Stomach (tissue), 9 donors: ENCODE data around the gene MRPS33. TPM values are rescaled to one million over a fixed set of nuclear protein-coding genes. Genes with fewer than 3 reads are reported as not detected.
"Not testable (repeated sequence)": the region's sequence is repeated elsewhere in the genome, so short reads cannot be mapped to it uniquely, and the experiment has no call there.

Source experiments
- DNase-seq, 2 donors: peaks; one replicate each; pipeline versions ENCODE4 v3.0.0 to v3.0.0-alpha.2; 2013 to 2019
- H3K27ac ChIP-seq, 5 donors: fragments of 200-600 bp in 4 of 5; sonication (generic) in 4 of 5; one replicate each; pipeline ENCODE4 v1.5.1; 2013 to 2019; ENCODE audit warnings: mild to moderate bottlenecking in 1 of 5, moderate library complexity in 1 of 5
- H3K27me3 ChIP-seq, 3 donors: fragments of 200-600 bp; sonication (generic); one replicate each; pipeline ENCODE4 v1.5.1; 2017 to 2019; ENCODE audit warnings: mixed run types in 1 of 3
- H3K36me3 ChIP-seq, 4 donors: fragments of 200-600 bp; sonication (generic); 1 replicate in 3 of 4; 2 replicates in 1 of 4; pipeline ENCODE4 v1.5.1; 2016 to 2019
- H3K4me1 ChIP-seq, 4 donors: fragments of 200-600 bp; sonication (generic); one replicate each; pipeline ENCODE4 v1.5.1; 2016 to 2019
- H3K4me3 ChIP-seq, 4 donors: fragments of 200-600 bp; sonication (generic) in 3 of 4; one replicate each; pipeline ENCODE4 v1.5.1; 2016 to 2019; ENCODE audit warnings: mild to moderate bottlenecking in 1 of 4
- H3K9me3 ChIP-seq, 4 donors: fragments of 200-600 bp; sonication (generic); one replicate each; pipeline ENCODE4 v1.5.1; 2016 to 2019
- CTCF ChIP-seq, 7 experiments: fragments of 450-650 bp in 4 of 7; fragments of 200-600 bp in 3 of 7; sonication (generic) in 3 of 7; IDR thresholded peaks; one replicate each; pipeline ENCODE4 v1.5.1; 2016 to 2019; ENCODE audit warnings: antibody characterized with exemption in 7 of 7, control low read depth in 2 of 7, mild to moderate bottlenecking in 1 of 7
- EP300 ChIP-seq: sonication (generic); formaldehyde crosslinking; IDR thresholded peaks from one replicate; pipeline ENCODE4 v1.6.1; 2017; ENCODE audit warnings: antibody characterized with exemption
- POLR2A ChIP-seq, 4 donors: fragments of 450-650 bp; IDR thresholded peaks; one replicate each; pipeline ENCODE4 v1.6.1; 2016; ENCODE audit warnings: antibody characterized with exemption in 4 of 4, control low read depth in 2 of 4, mild to moderate bottlenecking in 1 of 4, moderate library complexity in 1 of 4
- POLR2AphosphoS5 ChIP-seq, 3 donors: sonication (generic); formaldehyde crosslinking; IDR thresholded peaks; one replicate each; pipeline ENCODE4 v1.6.1; 2016; ENCODE audit warnings: antibody characterized with exemption in 3 of 3
- WGBS, 5 donors: extraction: QIAGEN DNeasy Blood & Tissue Kit in 3 of 5; methylation state at CpG; one replicate each; pipeline versions ENCODE4 v1.1.5 to v1.1.7; 2013 to 2018; 5-methylcytosine and 5-hydroxymethylcytosine counted together
- intact Hi-C: fragments of 100-400 bp; cut with DNase I; formaldehyde crosslinking; loops from one replicate; pipeline ENCODE4 v1.15.1; 2023; ENCODE audit warnings: low total_unique reads
- polyA plus RNA-seq, 3 donors: library from polyadenylated mRNA; stranded (reverse); fragments of 200-250 nt; gene quantifications; one replicate each; pipeline ENCODE4 v1.2.3, GENCODE V29; 2013
- total RNA-seq, 5 donors: library from RNA; depleted of rRNA; stranded (reverse); fragments of >200 nt; gene quantifications; one replicate each; pipeline versions ENCODE4 v1.1.0 to v1.2.3, GENCODE V29; 2014 to 2016
- donor health status: healthy with polysubstance abuse.
- donor health status: Bipolar disorder and iron deficiency.
- donor health status: healthy.

The MRPS33 gene
- total and polyA plus RNA-seq, 8 donors = 0.89 to 99.9 (median 51.3) TPM; not detected in 1

- no peak for DNase-seq
- H3K27ac ChIP-seq = no peak overlapping the region
- H3K4me3 ChIP-seq = no peak overlapping the region
- 83 to 86% (median 85%) methylated on average over 14 of the region's 14 CpGs for WGBS, 5 donors
- no peaks in the 10 kb centered on the region for H3K4me1 ChIP-seq
- TF ChIP-seq POLR2A (IDR thresholded peaks at IDR 0.05) = no peak
- no peak for TF ChIP-seq CTCF (IDR thresholded peaks at IDR 0.05)
- no peak for TF ChIP-seq POLR2AphosphoS5 (IDR thresholded peaks at IDR 0.05)
- TF ChIP-seq EP300 = no peak
- no peaks in the 10 kb centered on the region for H3K27me3 ChIP-seq
- no peaks in the 10 kb centered on the region for H3K9me3 ChIP-seq
- intact Hi-C loops = no loop called here
- no peaks in the 10 kb centered on the region for H3K36me3 ChIP-seq
These were observed 27.8 kb upstream of the MRPS33 start for GRCh38 chr7:141042222-141043193.

GRCh38 chr7:141039376-141039775 lies 24.6 kb upstream of the MRPS33 start:
- H3K4me3 ChIP-seq = no peak overlapping the region
- no peaks in the 10 kb centered on the region for H3K4me1 ChIP-seq
- DNase-seq = no peak
- WGBS, 5 donors = 45 to 76% (median 63%) methylated on average over 3 of the region's 3 CpGs
- intact Hi-C loops = no loop called here
- no peaks in the 10 kb centered on the region for H3K36me3 ChIP-seq
- H3K27ac ChIP-seq = no peak overlapping the region
- TF ChIP-seq POLR2A (IDR thresholded peaks at IDR 0.05) (no peak), EP300 (no peak), CTCF (IDR thresholded peaks at IDR 0.05) (no peak), POLR2AphosphoS5 (IDR thresholded peaks at IDR 0.05) (no peak)
- H3K9me3 ChIP-seq = no peaks in the 10 kb centered on the region
- H3K27me3 ChIP-seq = no peaks in the 10 kb centered on the region

GRCh38 chr7:141038100-141038499 lies 23.3 kb upstream of the MRPS33 start:
- DNase-seq, H3K9me3 ChIP-seq, H3K27ac ChIP-seq, H3K4me1 ChIP-seq, H3K27me3 ChIP-seq, intact Hi-C loops, H3K4me3 ChIP-seq, H3K36me3 ChIP-seq: not testable (repeated sequence)
- WGBS, 5 donors = 84 to 97% (median 95%) methylated on average over 2 to 3 of the region's 3 CpGs

- DNase-seq, H3K9me3 ChIP-seq, H3K4me3 ChIP-seq, H3K36me3 ChIP-seq, H3K27ac ChIP-seq, H3K27me3 ChIP-seq, intact Hi-C loops, H3K4me1 ChIP-seq: not testable (repeated sequence)
- WGBS, 5 donors = 68 to 83% (median 73%) methylated on average over 27 to 33 of the region's 33 CpGs
These were observed 18.0 kb upstream of the MRPS33 start for GRCh38 chr7:141032539-141033323.

- peaks cover 0 to 24% (median 19%) of the 10 kb centered on the region in 4 donors for H3K9me3 ChIP-seq
- no peaks in the 10 kb centered on the region for H3K36me3 ChIP-seq
- no peak overlapping the region for H3K27ac ChIP-seq
- WGBS, 5 donors = 68 to 86% (median 77%) methylated on average over 3 of the region's 3 CpGs
- H3K4me1 ChIP-seq = no peaks in the 10 kb centered on the region
- no peak overlapping the region for H3K4me3 ChIP-seq
- DNase-seq = no peak
- peaks cover 0 to 4% (median 0%) of the 10 kb centered on the region in 3 donors for H3K27me3 ChIP-seq
- intact Hi-C loops = no loop called here
- TF ChIP-seq EP300 (no peak), CTCF (IDR thresholded peaks at IDR 0.05) (no peak), POLR2AphosphoS5 (IDR thresholded peaks at IDR 0.05) (no peak), POLR2A (IDR thresholded peaks at IDR 0.05) (no peak)
These were observed 14.0 kb upstream of the MRPS33 start for GRCh38 chr7:141028767-141029166.
